ENCODE data around the gene MAD1L1. TPM values are rescaled to one million over a fixed set of nuclear protein-coding genes. Genes with fewer than 3 reads are reported as not detected.

Gene MAD1L1
- total RNA-seq, 1 experiment from 2014 or later: 50.8 TPM

GRCh38 chr7:1873857-1874589 lies 358.7 kb downstream of the MAD1L1 start:
- no peaks in the 10 kb centered on the region for H3K27me3 ChIP-seq (ENCODE audit: insufficient read depth, low read depth)
- H3K36me3 ChIP-seq (ENCODE audit: low read depth): no peaks in the 10 kb centered on the region
- DNase-seq: no peak
- no TSS peak for BruUV-seq (replicated peaks)
- no peak overlapping the region for H3K4me2 ChIP-seq
- intact Hi-C loops (cut with micrococcal nuclease; ENCODE audit: unreplicated experiment): no loop called here
- no peaks in the 10 kb centered on the region for H3K79me2 ChIP-seq (ENCODE audit: low read depth)
- no peaks in the 10 kb centered on the region for H3F3A ChIP-seq (ENCODE audit: insufficient read depth, low read depth)
- H3K27ac ChIP-seq: no peak overlapping the region
- TF ChIP-seq CTCF (conservative IDR thresholded peaks at IDR 0.05) (no peak), EZH2 (IDR thresholded peaks at IDR 0.05; ENCODE audit: low read depth) (no peak)
- ChIA-PET CTCF (no interaction called here), POLR2A (ENCODE audit: unreplicated experiment) (no interaction called here)
- no peaks in the 10 kb centered on the region for H3K9me2 ChIP-seq (ENCODE audit: insufficient read depth)
- no peaks in the 10 kb centered on the region for H3K4me1 ChIP-seq (replicated peaks; ENCODE audit: insufficient read depth)
- H3K9me3 ChIP-seq (ENCODE audit: insufficient read depth, low read depth): peaks cover 10% of the 10 kb centered on the region; the same call in 1 of the 2 replicates
- H4K20me1 ChIP-seq (ENCODE audit: insufficient read depth): no peaks in the 10 kb centered on the region
- no peak overlapping the region for H3K4me3 ChIP-seq
- H2AFZ ChIP-seq: no peak overlapping the region

- Histone ChIP-seq H3K79me2 (ENCODE audit: low read depth) (no peaks in the 10 kb centered on the region), H3K4me2 (no peak overlapping the region), H3K4me1 (replicated peaks; ENCODE audit: insufficient read depth) (no peaks in the 10 kb centered on the region), H3K9me3 (ENCODE audit: insufficient read depth, low read depth) (peaks cover 8% of the 10 kb centered on the region; the same call in 1 of the 2 replicates), H3K36me3 (ENCODE audit: low read depth) (no peaks in the 10 kb centered on the region), H3K27ac (no peak overlapping the region), H3F3A (ENCODE audit: insufficient read depth, low read depth) (no peaks in the 10 kb centered on the region), H3K27me3 (ENCODE audit: insufficient read depth, low read depth) (no peaks in the 10 kb centered on the region), H3K9me2 (ENCODE audit: insufficient read depth) (no peaks in the 10 kb centered on the region), H2AFZ (no peak overlapping the region), H3K4me3 (no peak overlapping the region), H4K20me1 (ENCODE audit: insufficient read depth) (no peaks in the 10 kb centered on the region)
- intact Hi-C loops (cut with micrococcal nuclease; ENCODE audit: unreplicated experiment): no loop called here
- TF ChIP-seq CTCF (conservative IDR thresholded peaks at IDR 0.05) (no peak), EZH2 (IDR thresholded peaks at IDR 0.05; ENCODE audit: low read depth) (no peak)
- POLR2A ChIA-PET (ENCODE audit: unreplicated experiment): no interaction called here
- BruUV-seq (replicated peaks): no TSS peak
- DNase-seq: no peak
- CTCF ChIA-PET: interaction anchor here (0.7 kb wide), 1 partner anchor 10 kb away, joined by 4 read pairs; no protein-coding TSS in a partner anchor
Observed at GRCh38 chr7:1873421-1873820, 359.3 kb downstream of the MAD1L1 start.

GRCh38 chr7:1873070-1873405 lies 359.7 kb downstream of the MAD1L1 start:
- no peak overlapping the region for H3K4me3 ChIP-seq
- intact Hi-C loops (cut with micrococcal nuclease; ENCODE audit: unreplicated experiment): no loop called here
- no TSS peak for BruUV-seq (replicated peaks)
- H4K20me1 ChIP-seq (ENCODE audit: insufficient read depth): no peaks in the 10 kb centered on the region
- H3K4me2 ChIP-seq: no peak overlapping the region
- ChIA-PET POLR2A (ENCODE audit: unreplicated experiment) (no interaction called here), CTCF (interaction anchor here (0.7 kb wide), 1 partner anchor 10 kb away, joined by 4 read pairs; no protein-coding TSS in a partner anchor)
- H3F3A ChIP-seq (ENCODE audit: insufficient read depth, low read depth): no peaks in the 10 kb centered on the region
- no peaks in the 10 kb centered on the region for H3K9me2 ChIP-seq (ENCODE audit: insufficient read depth)
- H3K9me3 ChIP-seq (ENCODE audit: insufficient read depth, low read depth): peaks cover 4% of the 10 kb centered on the region; the same call in 1 of the 2 replicates
- no peaks in the 10 kb centered on the region for H3K4me1 ChIP-seq (replicated peaks; ENCODE audit: insufficient read depth)
- DNase-seq: no peak
- H3K36me3 ChIP-seq (ENCODE audit: low read depth): no peaks in the 10 kb centered on the region
- no peak overlapping the region for H2AFZ ChIP-seq
- H3K27me3 ChIP-seq (ENCODE audit: insufficient read depth, low read depth): no peaks in the 10 kb centered on the region
- TF ChIP-seq EZH2 (IDR thresholded peaks at IDR 0.05; ENCODE audit: low read depth): no peak
- no peak for TF ChIP-seq CTCF (conservative IDR thresholded peaks at IDR 0.05)
- no peak overlapping the region for H3K27ac ChIP-seq
- no peaks in the 10 kb centered on the region for H3K79me2 ChIP-seq (ENCODE audit: low read depth)

All from PC-9 (cell line).